Activated naive CD4-positive, alpha-beta T cell treated with anti-CD3 and anti-CD28 coated beads, Interleukin-2, amount 50 U/mL, for 16 hours (primary cell): Measurements from ENCODE around the gene AKAP12.
A peak's percentile ranks its signal among the peaks of the same experiment; 100 is the strongest.
"Not testable (repeated sequence)": the region's sequence is repeated elsewhere in the genome, so short reads cannot be mapped to it uniquely, and the experiment has no call there.

Source experiments
- DNase-seq: peaks from one replicate; pipeline ENCODE4 v3.0.0-alpha.2; 2020

Gene AKAP12

GRCh38 chr6:151317995-151318365, 78.2 kb downstream of the AKAP12 start:
- DNase-seq, result no peak

- DNase-seq, result no peak
Observed at GRCh38 chr6:151320140-151320539, 80.4 kb downstream of the AKAP12 start.

- DNase-seq, result no peak
Observed at GRCh38 chr6:151321438-151321837, 81.7 kb downstream of the AKAP12 start.

GRCh38 chr6:151322570-151322969, 82.8 kb downstream of the AKAP12 start:
- DNase-seq, result no peak

GRCh38 chr6:151323791-151324487, 84.2 kb downstream of the AKAP12 start:
- DNase-seq, result peak; percentile 66

GRCh38 chr6:151324488-151324825, 84.7 kb downstream of the AKAP12 start:
- no peak for DNase-seq

- peak; percentile 13 for DNase-seq
Observed at GRCh38 chr6:151325075-151326050, 85.6 kb downstream of the AKAP12 start.

GRCh38 chr6:151326116-151326825, 86.5 kb downstream of the AKAP12 start:
- DNase-seq, result no peak

- DNase-seq, result no peak
Observed at GRCh38 chr6:151327101-151327500, 87.3 kb downstream of the AKAP12 start.

GRCh38 chr6:151330130-151330696, 90.4 kb downstream of the AKAP12 start:
- no peak for DNase-seq

- no peak for DNase-seq
Observed at GRCh38 chr6:151335930-151336329, 96.2 kb downstream of the AKAP12 start.

- DNase-seq, result no peak
Observed at GRCh38 chr6:151338651-151339200, 99.0 kb downstream of the AKAP12 start.

GRCh38 chr6:151339369-151339768, 99.6 kb downstream of the AKAP12 start:
- no peak for DNase-seq

- no peak for DNase-seq
Observed at GRCh38 chr6:151340219-151340978, 100.6 kb downstream of the AKAP12 start.

GRCh38 chr6:151341476-151342195, 101.9 kb downstream of the AKAP12 start:
- no peak for DNase-seq

- not testable (repeated sequence) for DNase-seq
Observed at GRCh38 chr6:151342750-151343149, 103.0 kb downstream of the AKAP12 start.

- no peak for DNase-seq
Observed at GRCh38 chr6:151349651-151350270, 110.0 kb downstream of the AKAP12 start.

GRCh38 chr6:151350442-151351145, 110.8 kb downstream of the AKAP12 start:
- DNase-seq, result no peak

GRCh38 chr6:151351146-151351700, 111.5 kb downstream of the AKAP12 start:
- no peak for DNase-seq

GRCh38 chr6:151351731-151352130, 112.0 kb downstream of the AKAP12 start:
- no peak for DNase-seq
